NOMO-1 treated with DMSO at 0.1 percent for 48 hours (cell line): ENCODE measurements around the gene SLC9A9.
"Not testable (repeated sequence)": the region's sequence is repeated elsewhere in the genome, so short reads cannot be mapped to it uniquely, and the experiment has no call there.

Source experiments
- DNase-seq: peaks from one replicate; lab custom pipeline; 2025; ENCODE audit not compliant: unreplicated experiment; lab: John Stamatoyannopoulos, UW

SLC9A9 gene

DNA sequence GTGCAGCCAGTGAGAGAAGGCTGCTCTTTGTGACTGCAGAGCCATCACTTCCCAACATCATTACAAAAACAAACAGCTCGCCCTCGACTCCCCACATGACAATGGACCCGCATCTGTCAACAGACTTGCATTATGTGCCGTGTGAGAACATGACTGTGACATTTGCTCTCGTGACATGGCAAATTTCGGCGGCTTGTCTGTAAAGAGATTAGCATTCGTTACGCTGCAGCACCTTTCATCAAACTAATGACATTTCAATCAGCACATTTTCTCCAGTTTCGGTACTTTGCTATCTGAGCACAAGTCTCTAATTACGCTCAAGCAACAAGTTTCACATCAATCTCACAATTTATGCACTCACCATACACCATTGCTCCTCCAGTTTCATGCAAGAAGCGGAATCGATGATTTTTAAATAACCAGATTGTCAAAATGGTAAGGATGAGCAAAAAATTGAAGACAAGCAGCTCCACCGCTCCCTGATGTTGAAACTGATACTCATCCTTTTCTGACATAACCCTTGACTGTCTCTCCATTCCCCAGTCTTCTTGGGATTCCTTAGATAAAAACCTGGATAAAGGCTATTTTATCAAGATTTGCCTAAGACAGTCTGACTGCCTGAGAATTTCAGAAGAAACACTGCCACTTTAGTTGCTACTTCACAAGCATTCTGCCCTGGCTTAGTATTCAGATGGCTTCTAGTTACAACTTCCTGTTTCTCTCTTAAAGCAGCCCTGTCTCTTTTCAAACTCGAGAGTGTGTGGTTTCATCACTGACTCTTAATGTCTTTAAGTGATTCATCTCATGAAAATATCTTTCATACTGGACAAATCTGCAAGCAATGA, at the start of gene SLC9A9:
TSS of gene SLC9A9 (minus strand) at position 682 of the 845 bp plus-strand sequence. CDS start at position 536, 146 bp downstream.
- DNase-seq, result peak; percentile 92

DNA sequence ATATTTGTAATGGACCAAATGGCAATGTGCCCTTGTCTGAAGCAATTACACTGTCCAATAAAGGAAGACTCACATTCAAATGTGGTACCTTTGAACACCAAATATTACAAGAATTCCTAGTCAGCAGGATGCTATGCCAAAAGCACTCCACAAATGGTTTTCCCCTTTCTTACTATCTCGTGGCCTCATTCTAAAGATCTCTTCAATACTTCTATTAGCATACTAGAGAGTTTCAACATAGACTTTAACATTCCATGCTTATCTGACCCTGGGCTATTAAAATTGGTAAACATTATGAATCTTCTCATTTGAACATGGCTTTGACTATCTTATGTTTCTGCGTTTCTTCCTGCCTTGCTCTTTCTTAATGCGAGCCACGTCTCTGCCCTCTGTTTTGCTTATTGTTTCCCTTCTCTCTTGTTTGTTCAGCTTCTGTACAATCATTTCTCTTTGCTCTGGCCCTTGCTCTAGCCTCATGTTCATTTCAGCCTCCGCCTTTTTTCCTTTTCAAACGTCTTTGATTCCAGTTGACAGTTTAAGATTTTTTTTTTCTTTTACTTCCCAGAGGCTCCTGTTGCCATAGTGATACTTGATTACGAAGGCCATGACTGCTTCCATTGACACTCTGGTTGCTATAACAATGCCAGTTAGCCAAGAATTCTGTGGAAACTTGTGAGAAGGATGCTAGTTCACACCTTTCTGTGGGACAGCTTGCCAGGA, 49.5 kb upstream of the SLC9A9 start:
- no peak for DNase-seq

DNA sequence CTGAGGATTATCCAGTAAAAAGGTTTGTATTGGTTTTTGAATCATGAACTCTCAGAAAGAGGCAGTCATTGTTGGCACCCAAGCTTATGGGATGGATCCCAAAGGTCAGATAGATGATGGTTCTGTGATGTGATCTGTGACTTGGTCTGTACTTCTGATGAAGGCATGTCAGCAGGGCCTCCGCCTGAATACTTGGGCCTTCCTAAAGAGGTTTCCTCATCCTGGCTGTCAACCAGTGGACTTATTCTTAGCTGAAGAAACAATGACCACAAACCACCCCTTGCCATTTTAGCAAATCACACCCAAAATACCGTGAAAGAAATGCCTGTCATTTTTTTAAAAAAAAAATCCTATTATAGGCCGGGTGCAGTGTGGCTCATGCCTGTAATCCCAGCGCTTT, 48.2 kb upstream of the SLC9A9 start:
- DNase-seq, result peak; percentile 15

DNA sequence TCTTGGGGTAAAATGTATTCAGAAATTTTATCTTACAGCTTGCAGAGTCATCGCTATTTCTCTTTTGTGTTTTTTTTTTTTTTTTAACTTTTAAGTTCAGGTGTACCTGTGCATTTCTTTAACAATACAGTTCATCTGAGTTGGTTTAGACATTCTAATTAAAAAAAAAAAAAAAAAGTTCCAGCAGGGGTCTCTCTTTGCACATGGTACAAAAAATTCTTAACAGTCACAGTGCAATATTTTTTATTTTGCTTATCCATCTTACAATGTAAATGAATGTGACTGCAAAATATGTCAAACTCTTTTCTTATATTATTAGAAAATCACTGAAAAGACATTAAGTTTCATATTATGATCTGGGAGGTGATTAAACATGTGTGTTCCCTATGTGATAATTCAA, 47.5 kb upstream of the SLC9A9 start:
- DNase-seq, result peak; percentile 52

DNA sequence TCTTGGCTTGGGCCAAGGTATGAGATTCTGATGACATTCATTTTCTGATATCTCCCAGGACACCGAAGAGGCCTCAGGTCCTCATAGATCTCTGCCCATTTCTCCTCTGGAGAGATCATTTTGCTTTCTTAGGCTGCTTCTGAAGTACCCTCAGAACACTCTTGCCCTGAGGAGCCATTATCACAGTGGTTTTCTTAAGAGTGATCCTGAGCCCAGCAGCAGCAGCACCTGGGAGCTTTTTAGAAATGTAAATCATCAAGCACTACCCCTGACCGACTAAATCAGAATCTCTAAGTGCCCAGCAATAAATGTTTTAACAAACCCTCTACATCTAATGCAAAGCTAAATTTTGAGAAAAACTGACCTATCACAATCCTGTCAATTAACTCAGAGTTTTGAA, 40.6 kb upstream of the SLC9A9 start:
- DNase-seq, result no peak

DNA sequence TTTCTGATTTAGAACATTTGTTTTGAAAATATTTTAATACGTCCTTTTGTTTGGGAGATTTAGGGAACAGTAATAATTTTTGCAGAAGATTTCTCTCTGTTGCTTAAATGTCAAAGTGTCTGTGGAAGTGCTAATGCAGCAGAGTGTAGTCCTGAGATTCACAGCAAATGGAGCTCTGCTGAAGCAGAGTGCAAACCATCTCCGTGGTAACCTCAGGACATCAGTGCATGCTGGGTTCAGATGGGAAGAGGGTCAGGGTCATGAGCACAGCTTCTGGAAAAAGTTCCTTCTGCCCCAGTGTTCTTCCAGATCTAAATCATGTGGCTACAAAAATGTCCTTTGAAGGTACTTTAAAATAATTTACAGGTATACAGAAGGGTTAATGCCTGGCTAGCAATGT, 39.9 kb upstream of the SLC9A9 start:
- no peak for DNase-seq

DNA sequence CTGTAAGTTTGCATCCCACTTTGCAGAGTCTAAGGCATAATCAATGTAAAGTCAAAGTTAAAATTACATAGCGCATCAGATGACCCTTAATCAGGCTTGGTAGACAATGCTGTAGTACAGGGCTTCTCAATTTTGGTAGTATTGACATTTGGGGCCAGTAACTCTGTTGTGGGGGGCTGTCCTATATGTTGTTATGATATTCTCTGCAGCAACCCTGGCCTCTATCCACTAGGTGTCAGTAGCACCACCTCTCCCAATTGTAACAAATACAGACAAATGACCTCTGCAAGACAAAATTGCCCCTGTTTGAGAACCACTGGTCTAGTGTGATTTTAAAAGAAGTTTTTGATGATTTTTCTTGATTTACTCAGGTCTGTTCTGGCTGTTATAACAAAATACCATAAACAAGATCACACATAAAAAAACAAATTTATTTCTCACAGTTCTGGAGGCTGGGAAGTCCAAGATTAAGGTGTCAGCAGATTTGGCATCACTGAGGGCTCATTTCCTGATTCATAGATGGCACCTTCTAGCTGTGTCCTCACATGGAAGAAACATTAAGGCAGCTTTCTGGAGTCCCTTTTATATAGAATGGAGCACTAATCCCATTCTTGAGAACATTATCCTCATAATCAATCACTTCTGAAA, 37.6 kb upstream of the SLC9A9 start:
- DNase-seq, result peak; percentile 68

DNA sequence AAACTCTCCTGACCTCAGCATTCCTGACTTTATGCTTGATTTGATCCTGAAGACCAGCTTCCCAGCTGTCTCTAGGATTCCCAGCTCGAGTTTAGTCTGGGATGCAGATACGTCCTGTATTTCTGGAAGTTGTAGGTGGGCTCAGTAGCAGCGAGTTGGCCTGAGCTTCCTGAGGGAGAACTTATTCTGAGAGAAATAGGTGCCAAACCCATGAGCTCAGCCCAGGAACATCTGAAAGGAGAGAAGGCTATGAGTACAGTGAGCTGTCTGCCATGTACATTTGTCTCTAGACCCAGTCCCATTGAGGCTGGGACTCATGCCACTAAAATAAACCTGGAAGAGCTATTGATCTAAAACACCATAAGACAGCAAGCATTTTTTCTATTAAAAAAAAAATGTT, 36.6 kb upstream of the SLC9A9 start:
- DNase-seq, result no peak

DNA sequence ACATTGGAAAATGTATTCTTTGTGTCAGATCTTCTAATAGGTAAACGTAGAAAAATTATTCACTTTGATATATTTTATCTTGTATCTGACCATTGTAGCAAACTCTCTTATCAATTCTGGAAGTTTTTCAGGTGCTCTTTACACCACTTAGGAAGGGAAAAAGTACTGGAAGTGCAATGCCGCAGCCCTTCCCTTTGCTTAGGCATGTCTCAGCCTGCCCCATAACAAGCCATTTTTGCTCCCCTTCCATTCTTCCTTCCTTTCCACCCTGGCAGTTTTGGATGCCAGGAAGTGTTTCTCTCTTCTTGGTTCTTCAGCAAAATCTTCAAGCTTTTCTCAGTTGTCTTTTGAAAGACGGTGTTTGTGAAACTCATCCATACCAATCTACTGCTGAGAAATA, 34.9 kb upstream of the SLC9A9 start:
- no peak for DNase-seq

DNA sequence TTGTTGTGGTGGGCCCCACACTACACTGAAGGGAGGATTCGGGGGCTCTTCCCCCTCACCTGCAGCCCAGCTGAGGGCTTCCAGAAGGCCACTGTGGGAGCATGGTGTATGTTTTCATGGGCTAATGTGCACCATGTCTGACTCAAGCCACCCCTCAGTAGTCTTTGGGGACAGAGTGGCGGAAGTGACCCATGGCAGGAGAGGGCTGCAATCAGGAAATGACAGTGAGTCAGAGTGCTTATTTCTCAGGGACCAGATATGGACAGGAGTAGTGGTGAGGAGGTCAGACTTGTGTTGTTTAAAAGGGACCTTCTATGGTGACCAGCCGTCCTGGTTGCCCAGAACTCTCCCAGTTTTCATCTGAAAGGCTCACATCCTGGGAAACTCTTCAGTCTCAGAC, 32.8 kb upstream of the SLC9A9 start:
- DNase-seq, result no peak

DNA sequence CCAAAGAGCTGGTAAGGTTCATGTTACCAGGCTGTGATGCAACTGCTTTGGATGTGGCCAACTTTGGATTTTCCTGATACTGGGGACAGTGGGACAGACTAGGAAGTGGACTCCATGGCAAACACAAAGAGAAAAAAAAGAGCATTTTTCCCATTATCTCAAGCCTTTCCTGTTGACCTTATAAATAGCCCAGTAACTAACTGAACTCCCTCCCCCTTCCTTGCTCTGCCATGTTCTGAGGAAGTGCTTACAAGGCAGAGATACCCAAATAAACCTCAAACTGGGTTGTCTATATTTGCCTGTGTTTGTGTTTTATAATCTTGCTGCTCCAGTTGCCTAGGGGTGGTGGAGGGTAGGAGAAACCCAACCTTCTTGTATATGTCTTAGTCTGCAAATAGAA, 27.3 kb upstream of the SLC9A9 start:
- no peak for DNase-seq

DNA sequence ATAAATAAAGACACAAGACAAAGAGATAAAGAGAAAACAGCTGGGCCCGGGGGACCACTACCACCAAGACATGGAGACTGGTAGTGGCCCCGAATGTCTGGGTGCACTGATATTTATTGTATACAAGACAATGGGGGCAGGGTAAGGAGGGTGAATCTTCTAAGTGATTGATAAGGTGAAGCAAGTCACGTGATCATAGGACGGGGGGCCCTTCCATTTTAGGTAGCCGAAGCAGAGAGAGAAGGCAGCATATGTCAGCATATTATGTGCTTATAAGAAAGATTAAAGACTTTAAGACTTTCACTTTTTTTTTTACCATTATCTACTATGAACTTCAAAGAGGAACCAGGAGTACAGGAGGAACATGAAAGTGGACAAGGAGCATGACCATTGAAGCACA, 25.3 kb upstream of the SLC9A9 start:
- not testable (repeated sequence) for DNase-seq

DNA sequence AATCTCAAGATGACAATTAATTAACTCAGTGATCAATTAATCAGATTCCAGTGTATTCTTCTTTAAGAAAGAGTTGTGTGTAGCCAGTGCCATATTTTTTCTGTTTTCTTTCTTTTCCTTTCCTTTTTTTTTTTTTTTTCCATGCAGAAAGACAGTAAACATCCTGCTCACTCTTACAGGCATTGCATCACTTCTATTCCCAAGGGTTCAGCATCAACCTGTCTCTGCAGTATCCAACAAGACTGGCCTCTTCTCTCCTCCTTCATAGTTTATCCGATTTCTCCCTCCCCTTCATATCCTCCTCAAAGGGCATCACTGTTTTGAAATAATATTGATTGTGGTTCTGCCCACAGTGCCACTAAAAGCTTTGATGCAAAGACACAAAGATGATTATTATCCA, 17.0 kb upstream of the SLC9A9 start:
- no peak for DNase-seq

DNA sequence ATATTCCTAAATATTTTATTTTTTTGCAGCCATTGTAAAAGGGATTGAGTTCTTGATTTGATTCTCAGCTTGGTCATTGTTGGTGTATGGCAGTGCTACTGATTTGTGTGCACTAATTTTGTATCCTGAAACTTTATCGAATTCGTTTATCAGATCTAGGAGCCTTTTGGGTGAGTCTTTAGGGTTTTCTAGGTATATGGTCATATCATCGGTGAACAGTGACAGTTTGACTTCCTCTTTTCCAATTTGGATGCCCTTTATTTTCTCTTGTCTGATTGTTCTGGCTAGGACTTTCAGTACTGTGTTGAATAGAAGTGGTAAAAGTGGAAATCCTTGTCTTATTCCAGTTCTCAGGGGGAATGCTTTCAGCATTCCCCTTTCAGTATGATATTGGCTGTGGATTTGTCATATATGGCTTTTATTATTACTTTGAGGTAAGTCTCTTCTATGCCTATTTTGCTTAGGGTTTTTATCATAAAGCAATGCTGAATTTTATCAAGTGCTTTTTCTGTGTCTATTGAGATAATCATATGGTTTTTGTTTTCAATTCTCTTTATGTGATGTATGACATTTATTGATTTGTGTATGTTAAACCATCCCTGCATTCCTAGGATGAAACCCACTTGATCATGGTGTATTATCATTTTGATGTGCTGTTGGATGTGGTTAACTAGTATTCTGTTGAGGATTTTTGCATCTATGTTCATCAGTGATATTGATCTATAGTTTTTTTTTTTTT, 11.4 kb upstream of the SLC9A9 start:
- DNase-seq, result no peak

DNA sequence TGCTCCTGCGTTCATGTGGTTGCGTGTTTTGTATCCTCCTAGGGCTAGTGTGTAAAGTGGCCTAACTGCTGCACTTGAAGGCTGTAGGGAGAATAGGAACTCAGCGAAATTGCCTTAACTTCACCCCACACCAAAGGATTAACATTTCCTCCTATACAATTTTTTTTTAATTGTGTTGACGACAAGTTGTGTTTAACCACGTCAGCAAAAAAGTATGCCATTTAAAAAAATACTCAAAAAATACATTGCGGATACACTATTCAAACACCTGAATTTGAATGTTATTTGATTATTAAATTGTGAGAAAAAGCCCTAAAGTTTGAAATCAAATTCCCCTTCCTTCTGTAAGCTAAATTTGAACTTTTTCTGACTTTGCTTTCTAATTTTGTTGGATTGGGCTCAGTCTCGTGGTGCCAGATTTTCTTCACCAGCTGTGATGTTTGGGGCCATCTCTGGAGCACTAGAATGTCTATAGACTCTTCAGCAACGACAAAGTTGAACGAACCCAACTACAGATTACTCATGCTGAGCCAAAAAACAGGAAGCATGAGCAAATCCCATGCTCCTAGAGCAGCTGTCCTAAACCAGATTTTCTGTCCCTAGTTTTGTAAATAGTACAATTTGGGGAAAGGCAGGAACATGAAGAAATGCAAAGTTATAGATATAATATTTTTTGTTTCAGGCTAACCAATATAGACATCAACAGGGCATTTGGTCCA, 8.1 kb upstream of the SLC9A9 start:
- no peak for DNase-seq

DNA sequence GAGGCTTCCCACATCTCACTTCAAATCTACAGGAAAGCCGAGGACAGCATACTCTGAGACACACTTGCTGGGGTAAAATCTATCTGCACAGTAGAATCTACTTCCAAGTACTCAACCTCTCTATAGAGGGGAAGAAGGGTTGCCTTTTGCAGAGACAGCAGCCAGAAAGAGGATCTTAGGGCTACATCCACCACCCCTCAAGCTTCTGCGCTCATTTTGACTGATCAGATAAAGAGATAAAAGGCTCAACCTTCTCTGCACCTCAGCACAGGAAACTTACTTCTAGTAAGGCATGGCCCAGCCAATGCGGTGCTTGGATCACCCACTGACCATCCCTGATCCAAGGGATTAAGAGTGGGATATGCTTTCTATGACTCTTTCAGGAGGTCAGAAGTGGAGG, 6.9 kb upstream of the SLC9A9 start:
- DNase-seq, result no peak

DNA sequence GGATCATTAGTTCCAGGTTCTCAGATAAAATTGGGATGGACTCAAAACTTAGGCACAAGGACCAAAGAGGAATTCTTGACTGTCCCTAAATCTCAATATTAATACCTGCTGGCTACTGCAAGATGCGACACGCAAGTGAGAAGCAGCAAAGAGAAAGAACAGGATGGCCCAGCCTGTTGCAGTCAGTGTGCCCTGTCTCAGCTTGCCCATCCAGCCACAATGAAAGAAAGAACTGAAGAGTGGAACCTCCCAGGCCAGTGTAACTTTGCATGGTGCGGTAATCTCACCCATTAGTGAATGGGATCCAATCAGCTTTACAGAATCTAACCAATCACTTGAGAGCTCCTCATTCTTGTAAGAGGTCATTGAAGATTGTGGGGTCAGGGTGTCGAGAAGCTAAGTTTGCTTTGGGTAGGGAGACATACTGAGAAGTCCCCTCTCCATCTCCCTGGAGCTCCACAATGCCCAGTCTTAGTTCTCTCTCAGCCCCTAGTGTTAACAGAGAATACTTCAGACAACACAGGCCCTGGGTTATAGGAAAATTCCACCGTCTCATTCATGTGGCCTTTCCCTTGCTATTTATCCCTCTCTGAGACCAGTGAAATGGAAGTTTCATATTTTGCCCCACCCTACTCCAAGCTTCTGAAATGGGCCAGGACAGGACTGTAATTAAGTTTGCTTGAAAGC, 3.2 kb upstream of the SLC9A9 start:
- DNase-seq, result no peak

DNA sequence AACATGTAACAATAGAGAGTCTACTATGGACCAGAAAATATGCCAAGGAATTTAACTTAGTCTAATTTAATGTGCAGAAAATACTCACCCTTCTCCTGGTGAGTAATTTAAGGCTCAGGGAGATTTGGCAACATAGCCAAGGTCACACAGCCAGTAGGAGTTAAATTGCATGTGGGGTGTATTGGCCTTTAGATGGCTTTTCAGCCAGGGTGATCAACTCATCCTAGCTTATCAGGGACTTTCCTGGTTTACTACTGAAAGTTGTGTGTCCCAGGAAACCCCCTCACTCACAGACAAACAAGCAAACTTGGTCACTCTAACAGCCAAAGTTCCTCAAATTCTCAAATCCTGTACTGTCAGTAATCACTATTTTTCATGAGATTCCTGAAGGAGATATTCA, 2.6 kb upstream of the SLC9A9 start:
- no peak for DNase-seq

DNA sequence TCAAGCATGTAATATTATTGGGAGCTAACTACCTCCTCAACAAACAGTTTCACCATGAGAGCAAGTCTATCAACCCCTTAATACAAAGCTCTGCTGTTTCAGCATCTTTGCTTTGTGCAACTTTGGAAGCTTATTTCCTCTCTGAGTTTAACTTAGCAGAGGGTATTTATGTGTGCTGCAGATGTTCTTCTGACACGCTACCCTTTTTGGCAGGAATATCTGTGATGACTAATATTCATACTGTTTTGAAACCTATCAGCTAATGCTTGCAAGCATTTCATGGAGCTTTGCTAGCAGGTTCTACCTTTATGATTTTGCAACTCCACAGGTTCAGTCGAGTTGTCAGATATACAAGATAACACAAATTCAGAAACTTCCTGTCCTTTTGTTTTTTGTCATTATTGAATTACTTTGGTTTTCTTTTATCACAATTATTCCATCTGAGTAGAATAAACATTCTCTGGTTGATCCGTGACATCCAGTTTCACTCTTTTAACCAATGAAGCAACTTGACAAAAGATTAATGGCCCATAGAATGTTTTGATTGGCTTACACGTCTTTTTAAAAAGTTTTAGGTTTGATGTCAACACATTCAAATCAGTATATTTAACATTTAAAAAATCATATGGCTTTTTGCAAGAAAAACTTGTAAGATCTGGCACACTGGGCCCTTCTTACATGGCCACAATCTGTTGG, 1.7 kb upstream of the SLC9A9 start:
- DNase-seq, result peak; percentile 76
